Karpas-422 (cell line): ENCODE results near the gene PCDHB10. TPM values are rescaled to one million over a fixed set of nuclear protein-coding genes. Genes with fewer than 3 reads are reported as not detected.
"Not testable (repeated sequence)": the region's sequence is repeated elsewhere in the genome, so short reads cannot be mapped to it uniquely, and the experiment has no call there.

ENCODE experiments used
- DNase-seq: peaks from one replicate; pipeline ENCODE4 v3.0.0-alpha.2; 2015
- H2AFZ ChIP-seq: fragments of 200-600 bp; sonication (generic); 2 replicates; pipeline ENCODE4 v1.6.1; 2014; ENCODE audit warnings: antibody characterized with exemption, low read length, mixed read lengths
- H3K27ac ChIP-seq: fragments of 200-600 bp; sonication (generic); 2 replicates; pipeline ENCODE4 v1.5.1; 2014; ENCODE audit warnings: mild to moderate bottlenecking, low read length, moderate library complexity
- H3K27me3 ChIP-seq: fragments of 200-600 bp; sonication (generic); 2 replicates; pipeline ENCODE4 v1.6.1; 2014; ENCODE audit warnings: low read length, mixed read lengths
- H3K36me3 ChIP-seq: fragments of 200-600 bp; sonication (generic); 2 replicates; pipeline ENCODE4 v1.6.1; 2014; ENCODE audit warnings: low read length, mixed read lengths; ENCODE audit not compliant: insufficient read depth
- H3K4me1 ChIP-seq: fragments of 200-600 bp; sonication (generic); 2 replicates; pipeline ENCODE4 v1.6.1; 2014; ENCODE audit warnings: mild to moderate bottlenecking, low read length, mixed read lengths
- H3K4me2 ChIP-seq: fragments of 200-600 bp; sonication (generic); 2 replicates; pipeline ENCODE4 v1.6.1; 2014; ENCODE audit warnings: low read length, low read depth, mild to moderate bottlenecking; ENCODE audit not compliant: poor library complexity, severe bottlenecking
- H3K4me3 ChIP-seq: fragments of 200-600 bp; sonication (generic); 2 replicates; pipeline ENCODE4 v1.5.1; 2014; ENCODE audit warnings: mild to moderate bottlenecking, antibody characterized with exemption, low read length, mixed read lengths
- H3K79me2 ChIP-seq: fragments of 200-600 bp; sonication (generic); 2 replicates; pipeline ENCODE4 v1.6.1; 2014; ENCODE audit warnings: mild to moderate bottlenecking, low read length, mixed read lengths
- H3K9ac ChIP-seq: fragments of 200-600 bp; sonication (generic); 2 replicates; pipeline ENCODE4 v1.6.0; 2014; ENCODE audit warnings: low read length
- H3K9me2 ChIP-seq: fragments of 200-600 bp; sonication (generic), shearing (Covaris generic); replicated peaks from 2 replicates; pipeline ENCODE4 v1.6.0; 2014; ENCODE audit warnings: mild to moderate bottlenecking, low read length, moderate library complexity; ENCODE audit not compliant: insufficient read depth
- H3K9me3 ChIP-seq: fragments of 300-700, 200-600 bp; sonication (generic); 2 replicates; pipeline ENCODE4 v1.6.1; 2014; ENCODE audit warnings: low read length, mixed read lengths
- H4K20me1 ChIP-seq: fragments of 200-600 bp; sonication (generic); 2 replicates; pipeline ENCODE4 v1.6.1; 2014; ENCODE audit warnings: mild to moderate bottlenecking, antibody characterized with exemption, low read length, low read depth; ENCODE audit not compliant: insufficient read depth
- total RNA-seq: library from RNA; depleted of rRNA; stranded (reverse); fragments of >200 nt; shearing (Covaris generic); gene quantifications from 2 replicates; pipeline ENCODE4 v1.2.3, GENCODE V29; 2014; ENCODE audit warnings: low replicate concordance

PCDHB10 gene
- total RNA-seq, 1 experiment from 2014 or later, result 0.11 TPM

GRCh38 chr5:141157901-141158300 is 34.3 kb upstream of the PCDHB10 start:
- H3K4me1 ChIP-seq, DNase-seq, H4K20me1 ChIP-seq, H3K27me3 ChIP-seq, H3K9me2 ChIP-seq, H3K9me3 ChIP-seq, H3K79me2 ChIP-seq, H3K27ac ChIP-seq, H3K9ac ChIP-seq, H3K4me2 ChIP-seq, H3K4me3 ChIP-seq, H2AFZ ChIP-seq, H3K36me3 ChIP-seq: not testable (repeated sequence)

DNA sequence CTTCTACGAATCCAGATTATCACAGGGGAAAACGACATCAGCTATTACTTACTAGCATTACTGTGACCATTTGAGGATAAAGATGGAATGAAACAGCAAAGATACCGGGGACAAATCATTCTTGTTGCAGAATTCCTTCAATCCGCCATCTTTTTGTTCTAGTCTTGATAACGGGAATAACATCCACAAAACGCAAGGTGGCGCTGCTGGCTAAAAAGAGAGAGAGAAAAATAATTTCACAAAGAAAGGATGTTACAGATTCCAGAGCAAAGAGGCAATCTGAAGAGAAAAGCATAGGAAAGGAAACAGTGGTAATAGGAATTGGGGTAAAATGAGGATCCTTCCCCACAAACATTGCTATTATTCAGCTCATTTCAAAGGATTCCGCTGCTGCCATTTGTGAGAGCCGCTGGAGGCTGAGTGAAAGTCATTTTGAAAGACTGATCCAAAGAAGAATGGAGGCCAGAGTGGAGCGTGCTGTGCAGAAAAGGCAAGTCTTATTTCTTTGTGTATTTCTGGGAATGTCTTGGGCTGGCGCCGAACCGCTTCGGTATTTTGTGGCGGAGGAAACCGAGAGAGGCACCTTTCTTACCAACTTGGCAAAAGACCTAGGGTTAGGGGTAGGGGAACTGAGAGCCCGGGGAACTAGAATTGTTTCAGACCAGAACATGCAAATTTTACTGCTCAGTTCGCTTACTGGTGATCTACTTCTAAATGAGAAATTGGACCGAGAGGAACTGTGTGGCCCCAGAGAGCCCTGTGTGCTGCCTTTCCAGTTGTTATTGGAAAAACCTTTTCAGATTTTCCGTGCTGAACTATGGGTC is 19.6 kb upstream of the PCDHB10 start, which contains the start of gene PCDHB7:
PCDHB7 (plus strand) TSS at position 264 of the 824 bp plus-strand sequence; CDS start at position 456, 192 bp downstream.
- peaks cover 6% of the 10 kb centered on the region for H3K4me1 ChIP-seq
- no peaks in the 10 kb centered on the region for H3K36me3 ChIP-seq
- no peaks in the 10 kb centered on the region for H4K20me1 ChIP-seq
- no peaks in the 10 kb centered on the region for H3K79me2 ChIP-seq
- H3K9me3 ChIP-seq, result no peaks in the 10 kb centered on the region
- peak within 1 kb of the TSS; percentile 48 for H3K4me2 ChIP-seq
- peak; percentile 80 for DNase-seq
- H2AFZ ChIP-seq, result peak within 1 kb of the TSS; percentile 54; the same call in 1 of the 2 replicates
- no peaks in the 10 kb centered on the region for H3K9me2 ChIP-seq
- peak within 1 kb of the TSS; percentile 29; the same call in 1 of the 2 replicates for H3K4me3 ChIP-seq
- H3K9ac ChIP-seq, result peak within 1 kb of the TSS; percentile 31
- H3K27ac ChIP-seq, result no peak within 1 kb of the TSS
- no peaks in the 10 kb centered on the region for H3K27me3 ChIP-seq

- not testable (repeated sequence) for H3K9ac ChIP-seq, H3K9me3 ChIP-seq, H4K20me1 ChIP-seq, H3K79me2 ChIP-seq, H3K36me3 ChIP-seq, H3K4me2 ChIP-seq, H3K4me1 ChIP-seq, H3K9me2 ChIP-seq, H3K27me3 ChIP-seq, H3K27ac ChIP-seq, H3K4me3 ChIP-seq, DNase-seq, H2AFZ ChIP-seq
These were observed 17.7 kb upstream of the PCDHB10 start for GRCh38 chr5:141174291-141175104.

DNA sequence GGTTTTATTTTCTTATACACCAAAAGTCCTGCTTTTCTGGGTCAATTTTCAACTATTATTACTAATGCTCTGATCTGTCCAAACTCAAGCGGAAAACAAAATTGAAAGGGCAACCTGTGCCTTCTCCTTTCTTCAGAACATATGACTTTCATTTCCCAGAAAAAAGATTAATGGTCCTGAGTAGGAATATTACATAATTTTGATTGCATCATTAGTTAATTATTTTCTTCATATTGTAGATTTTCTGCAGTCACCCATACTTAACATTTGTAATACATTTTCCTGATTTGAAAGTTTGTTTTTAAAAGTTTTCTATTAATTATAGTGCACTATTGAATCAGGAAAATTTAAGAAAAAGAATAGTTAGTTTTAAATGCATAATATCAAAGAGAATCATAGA is 16.2 kb upstream of the PCDHB10 start:
- no peak overlapping the region for H2AFZ ChIP-seq
- H4K20me1 ChIP-seq, result no peaks in the 10 kb centered on the region
- no peak overlapping the region for H3K9ac ChIP-seq
- H3K27ac ChIP-seq, result no peak overlapping the region
- no peaks in the 10 kb centered on the region for H3K9me2 ChIP-seq
- H3K4me2 ChIP-seq, result no peak overlapping the region
- no peaks in the 10 kb centered on the region for H3K79me2 ChIP-seq
- peaks cover 6% of the 10 kb centered on the region for H3K4me1 ChIP-seq
- no peaks in the 10 kb centered on the region for H3K9me3 ChIP-seq
- DNase-seq, result no peak
- no peaks in the 10 kb centered on the region for H3K27me3 ChIP-seq
- H3K4me3 ChIP-seq, result no peak overlapping the region
- no peaks in the 10 kb centered on the region for H3K36me3 ChIP-seq

GRCh38 chr5:141177577-141178191 is 14.5 kb upstream of the PCDHB10 start, which contains the start of gene PCDHB8:
Gene PCDHB8, plus strand, starts transcription at chr5:141177790. Its CDS starts 245 bp downstream, at chr5:141178035.
- not testable (repeated sequence) for H4K20me1 ChIP-seq, H2AFZ ChIP-seq, H3K36me3 ChIP-seq, H3K9me2 ChIP-seq, H3K4me3 ChIP-seq, H3K4me2 ChIP-seq, H3K9me3 ChIP-seq, H3K79me2 ChIP-seq, H3K9ac ChIP-seq, H3K27ac ChIP-seq, H3K27me3 ChIP-seq, H3K4me1 ChIP-seq, DNase-seq

DNA sequence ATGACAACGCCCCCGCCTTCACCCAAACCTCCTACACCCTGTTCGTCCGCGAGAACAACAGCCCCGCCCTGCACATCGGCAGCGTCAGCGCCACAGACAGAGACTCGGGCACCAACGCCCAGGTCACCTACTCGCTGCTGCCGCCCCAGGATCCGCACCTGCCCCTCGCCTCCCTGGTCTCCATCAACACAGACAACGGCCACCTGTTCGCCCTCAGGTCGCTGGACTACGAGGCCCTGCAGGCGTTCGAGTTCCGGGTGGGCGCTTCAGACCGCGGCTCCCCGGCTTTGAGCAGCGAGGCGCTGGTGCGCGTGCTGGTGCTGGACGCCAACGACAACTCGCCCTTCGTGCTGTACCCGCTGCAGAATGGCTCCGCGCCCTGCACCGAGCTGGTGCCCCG is 12.8 kb upstream of the PCDHB10 start:
- H3K27me3 ChIP-seq, H3K4me2 ChIP-seq, H3K4me3 ChIP-seq, DNase-seq, H3K27ac ChIP-seq, H3K36me3 ChIP-seq, H3K4me1 ChIP-seq, H3K79me2 ChIP-seq, H2AFZ ChIP-seq, H3K9ac ChIP-seq, H3K9me3 ChIP-seq, H4K20me1 ChIP-seq, H3K9me2 ChIP-seq: not testable (repeated sequence)

DNA sequence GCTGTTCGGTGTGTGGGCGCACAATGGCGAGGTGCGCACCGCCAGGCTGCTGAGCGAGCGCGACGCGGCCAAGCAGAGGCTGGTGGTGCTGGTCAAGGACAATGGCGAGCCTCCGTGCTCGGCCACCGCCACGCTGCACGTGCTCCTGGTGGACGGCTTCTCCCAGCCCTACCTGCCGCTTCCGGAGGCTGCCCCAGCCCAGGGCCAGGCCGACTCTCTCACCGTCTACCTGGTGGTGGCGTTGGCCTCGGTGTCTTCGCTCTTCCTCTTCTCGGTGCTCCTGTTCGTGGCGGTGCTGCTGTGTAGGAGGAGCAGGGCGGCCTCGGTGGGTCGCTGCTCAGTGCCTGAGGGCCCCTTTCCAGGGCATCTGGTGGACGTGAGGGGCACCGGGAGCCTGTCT is 12.3 kb upstream of the PCDHB10 start:
- H3K27me3 ChIP-seq, H3K9me3 ChIP-seq, H4K20me1 ChIP-seq, H3K27ac ChIP-seq, H3K4me1 ChIP-seq, H3K4me2 ChIP-seq, H3K9me2 ChIP-seq, H3K4me3 ChIP-seq, H3K36me3 ChIP-seq, DNase-seq, H3K9ac ChIP-seq, H2AFZ ChIP-seq, H3K79me2 ChIP-seq: not testable (repeated sequence)

GRCh38 chr5:141180313-141180712 is 11.8 kb upstream of the PCDHB10 start:
- Histone ChIP-seq H3K4me1 (no peaks in the 10 kb centered on the region), H3K79me2 (no peaks in the 10 kb centered on the region), H2AFZ (no peak overlapping the region), H3K4me3 (no peak overlapping the region), H3K9me3 (no peaks in the 10 kb centered on the region), H3K4me2 (no peak overlapping the region), H3K9me2 (no peaks in the 10 kb centered on the region), H3K27me3 (no peaks in the 10 kb centered on the region), H4K20me1 (no peaks in the 10 kb centered on the region), H3K9ac (no peak overlapping the region), H3K27ac (no peak overlapping the region), H3K36me3 (no peaks in the 10 kb centered on the region)
- no peak for DNase-seq
